AG09319 (cell line): ENCODE results near the gene KTN1.

Experiments used
- DNase-seq: peaks from one replicate; pipeline ENCODE4 v3.0.0-alpha.2; 2010; ENCODE audit warnings: low read depth; ENCODE audit errors: extremely low read depth
- TF ChIP-seq, protein P1 (sequence below): IDR thresholded peaks from 2 replicates; pipeline ENCODE4 v1.5.1; 2011; ENCODE audit warnings: low read depth, mild to moderate bottlenecking, inconsistent platforms, low read length, moderate library complexity

Gene KTN1

DNA sequence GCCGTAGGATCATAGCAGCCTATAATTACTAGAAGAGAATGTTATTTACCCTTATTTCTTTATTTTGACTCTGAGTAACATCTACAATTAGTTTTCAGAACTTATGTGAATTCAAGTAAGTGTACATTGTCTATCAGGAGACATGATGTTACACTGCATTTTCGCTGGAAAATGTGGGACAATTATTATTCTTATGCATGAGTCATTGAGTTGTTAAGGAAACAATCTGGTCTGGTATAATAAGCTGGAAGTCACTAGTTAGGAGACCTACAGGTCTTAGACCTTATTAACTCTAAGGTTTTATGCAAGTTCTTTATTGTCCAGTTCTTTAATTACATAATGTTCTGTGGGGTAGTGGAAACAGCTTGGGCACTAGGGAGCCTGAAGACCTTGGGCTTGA, 5.8 kb downstream of the KTN1 start:
- no peak for DNase-seq
- TF ChIP-seq, protein P1, sequence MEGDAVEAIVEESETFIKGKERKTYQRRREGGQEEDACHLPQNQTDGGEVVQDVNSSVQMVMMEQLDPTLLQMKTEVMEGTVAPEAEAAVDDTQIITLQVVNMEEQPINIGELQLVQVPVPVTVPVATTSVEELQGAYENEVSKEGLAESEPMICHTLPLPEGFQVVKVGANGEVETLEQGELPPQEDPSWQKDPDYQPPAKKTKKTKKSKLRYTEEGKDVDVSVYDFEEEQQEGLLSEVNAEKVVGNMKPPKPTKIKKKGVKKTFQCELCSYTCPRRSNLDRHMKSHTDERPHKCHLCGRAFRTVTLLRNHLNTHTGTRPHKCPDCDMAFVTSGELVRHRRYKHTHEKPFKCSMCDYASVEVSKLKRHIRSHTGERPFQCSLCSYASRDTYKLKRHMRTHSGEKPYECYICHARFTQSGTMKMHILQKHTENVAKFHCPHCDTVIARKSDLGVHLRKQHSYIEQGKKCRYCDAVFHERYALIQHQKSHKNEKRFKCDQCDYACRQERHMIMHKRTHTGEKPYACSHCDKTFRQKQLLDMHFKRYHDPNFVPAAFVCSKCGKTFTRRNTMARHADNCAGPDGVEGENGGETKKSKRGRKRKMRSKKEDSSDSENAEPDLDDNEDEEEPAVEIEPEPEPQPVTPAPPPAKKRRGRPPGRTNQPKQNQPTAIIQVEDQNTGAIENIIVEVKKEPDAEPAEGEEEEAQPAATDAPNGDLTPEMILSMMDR: no peak

DNA sequence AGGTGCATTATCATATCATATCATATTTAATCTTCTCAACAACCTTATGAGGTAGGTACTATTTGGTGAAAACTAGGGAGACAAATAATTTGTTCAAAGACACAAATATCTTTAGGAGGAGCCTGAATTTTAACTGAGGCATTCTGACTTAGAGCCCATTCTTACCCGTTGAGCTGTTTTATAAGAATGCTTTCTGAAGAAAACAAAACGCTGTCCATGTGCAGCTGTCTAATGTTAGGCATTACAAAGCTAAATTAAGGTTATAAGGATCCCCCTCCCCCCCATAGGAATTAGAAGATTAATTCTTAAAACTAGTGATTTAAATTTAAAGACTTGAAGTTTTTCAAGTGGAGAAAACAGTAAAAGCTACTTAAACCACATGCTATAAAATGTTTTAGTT, 6.4 kb downstream of the KTN1 start:
- no peak for DNase-seq
- TF ChIP-seq, protein P1: no peak

- DNase-seq: no peak
- TF ChIP-seq, protein P1: no peak
Observed at GRCh38 chr14:55587847-55588246, 7.8 kb downstream of the KTN1 start.

DNA sequence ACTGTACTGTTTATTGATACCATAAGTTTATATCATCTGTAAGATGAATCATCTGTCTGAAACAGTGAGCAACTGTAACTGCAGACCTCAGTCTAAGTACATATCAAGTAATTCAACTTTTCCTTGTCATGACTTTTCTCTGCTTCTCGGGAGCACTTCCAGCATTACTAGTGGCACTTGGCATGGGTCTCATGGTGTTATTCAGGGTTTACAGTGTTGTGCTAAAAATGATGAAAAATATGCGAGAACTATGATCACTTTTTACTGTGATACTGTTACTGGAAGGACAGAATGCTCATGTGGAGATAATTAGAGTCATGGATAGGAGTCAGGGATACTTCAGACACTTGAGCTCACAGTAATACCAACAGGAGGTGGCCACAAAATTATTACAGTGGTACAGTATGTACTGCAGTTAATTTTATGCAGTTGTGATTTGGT, 8.3 kb downstream of the KTN1 start:
- TF ChIP-seq, protein P1: no peak
- no peak for DNase-seq

GRCh38 chr14:55589171-55589570, 9.2 kb downstream of the KTN1 start:
- no peak for DNase-seq

DNA sequence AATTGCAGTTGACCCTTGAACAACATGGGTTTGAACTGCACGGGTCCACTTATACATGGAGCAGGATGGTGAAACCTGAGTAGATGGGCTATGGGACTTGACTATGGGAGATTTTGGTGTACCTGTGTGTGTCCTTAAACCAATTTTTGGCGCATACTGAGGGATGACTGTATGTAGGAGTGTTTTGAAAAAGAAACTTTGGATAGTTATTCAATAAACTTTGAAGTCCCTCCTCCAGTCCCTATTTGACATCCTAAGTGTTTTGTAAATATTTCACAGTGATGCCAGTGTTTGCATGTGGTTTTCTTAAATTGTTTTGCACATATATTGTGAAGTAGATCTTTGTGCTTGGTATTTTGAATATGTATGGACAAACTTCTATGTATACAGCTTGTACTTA, 12.4 kb downstream of the KTN1 start:
- TF ChIP-seq, protein P1: no peak

More at GRCh38 chr14:55589171-55589570, 9.2 kb downstream of the KTN1 start:
- TF ChIP-seq, protein P1: no peak

DNA sequence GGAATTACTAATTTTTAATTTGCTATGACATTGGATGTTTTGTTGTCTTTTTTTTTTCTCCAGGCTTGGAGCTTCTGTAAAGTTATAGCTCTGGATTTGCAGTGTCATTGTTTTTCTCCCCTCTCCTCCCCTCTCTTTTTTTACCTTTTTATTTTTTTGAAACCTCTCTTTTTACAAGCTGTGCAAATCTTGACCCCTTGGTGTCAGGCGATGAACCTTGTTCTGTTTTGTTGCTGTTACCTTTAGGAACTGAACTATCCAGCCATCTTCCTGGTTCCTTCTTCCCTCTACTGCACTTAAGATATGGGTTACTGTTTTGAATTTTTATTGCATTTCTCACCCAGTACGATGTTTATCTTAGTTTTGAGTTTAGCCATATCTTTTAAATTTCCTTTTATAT, 13.7 kb downstream of the KTN1 start:
- TF ChIP-seq, protein P1: no peak
- no peak for DNase-seq

More for the DNA sequence above, 12.4 kb downstream of the KTN1 start:
- DNase-seq: no peak
